ENCODE results near the gene ARSG.

- TF ChIP-seq EP300 (IDR thresholded peaks at IDR 0.05; ENCODE audit: borderline replicate concordance in 1 of 2, low read depth in 2 of 2, low read length in 2 of 2): no peak
- no peak for TF ChIP-seq POLR2A (IDR thresholded peaks at IDR 0.05; ENCODE audit: control extremely low read depth in 1 of 2, low read depth in 2 of 2, low read length in 2 of 2)
- TF ChIP-seq KDM4A (IDR thresholded peaks at IDR 0.05; ENCODE audit: low read depth, low read length, severe bottlenecking): no peak
- TF ChIP-seq CTCF (IDR thresholded peaks at IDR 0.05; ENCODE audit: control extremely low read depth in 1 of 3, insufficient read depth in 1 of 3, low read depth in 1 of 3, low read length in 3 of 3): no peak
- TF ChIP-seq SUZ12 (IDR thresholded peaks at IDR 0.05; ENCODE audit: low read length): no peak
- no peak for TF ChIP-seq TAF1 (IDR thresholded peaks at IDR 0.05; ENCODE audit: low read depth, low read length)
- no peak for TF ChIP-seq NRF1 (IDR thresholded peaks at IDR 0.05; ENCODE audit: low read depth, low read length)
- no peak for TF ChIP-seq RBBP5 (IDR thresholded peaks at IDR 0.05; ENCODE audit: borderline replicate concordance, low read depth, low read length)
Measured at GRCh38 chr17:68341482-68341881, 50.2 kb downstream of the ARSG start.

All from H1 (cell line).